NCI-H128 (cell line): ENCODE data around the gene DENND1A.
A peak's percentile ranks its signal among the peaks of the same experiment; 100 is the strongest.

Source experiments
- DNase-seq: peaks from one replicate; lab custom pipeline; 2025; ENCODE audit not compliant: unreplicated experiment; lab: John Stamatoyannopoulos, UW

DENND1A gene

DNA sequence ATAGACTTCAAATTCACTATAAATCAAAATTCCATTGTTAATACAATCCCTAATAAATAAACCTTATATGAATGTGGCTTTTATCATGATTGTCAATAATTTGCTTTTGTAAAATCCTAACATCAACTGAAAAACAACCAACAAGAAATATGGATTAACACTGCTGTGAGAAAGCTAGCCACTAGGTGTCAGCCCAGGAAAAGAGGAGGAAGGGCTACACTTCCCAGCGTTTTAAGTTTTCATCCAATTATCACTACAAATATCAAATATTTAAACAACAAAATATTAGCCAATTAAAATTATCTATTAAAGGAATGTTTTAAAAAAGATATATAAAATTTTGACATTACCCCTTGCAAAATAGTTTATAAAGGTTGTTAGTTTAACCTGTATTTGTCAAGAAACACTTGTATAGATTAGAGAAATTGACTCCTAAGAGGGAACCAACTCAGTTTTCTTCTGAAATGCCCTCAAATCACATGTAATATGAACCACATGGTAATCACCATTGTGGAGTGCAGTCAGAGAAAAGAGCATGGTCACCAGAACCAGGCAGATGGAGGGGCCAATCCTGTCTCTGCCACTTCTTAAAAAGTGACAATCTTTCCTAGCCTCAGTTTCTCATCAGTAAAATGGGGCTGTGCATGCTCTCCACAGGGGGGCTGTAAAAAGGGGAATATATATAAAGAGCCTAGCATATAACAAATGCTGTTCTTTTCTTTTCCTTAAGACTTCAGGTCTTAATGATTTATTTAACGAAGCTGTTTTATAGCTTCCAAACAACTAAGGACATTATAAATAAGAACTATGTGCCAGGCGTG lies 385.7 kb downstream of the DENND1A start:
- peak; percentile 8 for DNase-seq

DNA sequence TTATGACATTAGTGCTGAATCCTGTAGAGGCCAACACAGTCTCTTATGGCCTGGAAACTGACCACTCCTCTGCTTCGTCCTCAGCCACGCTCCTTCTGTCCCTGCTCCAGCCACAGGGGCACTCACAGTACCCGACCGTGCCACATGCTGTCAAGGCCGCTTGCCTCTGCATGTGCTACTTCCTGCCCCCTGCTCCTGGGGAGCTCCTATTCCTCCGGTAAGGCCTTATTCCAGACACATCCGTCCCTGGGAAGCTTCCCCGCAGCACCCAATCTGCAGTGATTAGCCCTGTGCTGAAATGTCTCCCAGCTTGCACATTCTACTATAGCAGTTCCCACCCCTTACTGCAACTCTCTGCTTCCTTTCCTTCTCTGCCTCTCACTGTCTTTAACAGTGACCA lies 386.4 kb downstream of the DENND1A start:
- DNase-seq, result no peak

DNA sequence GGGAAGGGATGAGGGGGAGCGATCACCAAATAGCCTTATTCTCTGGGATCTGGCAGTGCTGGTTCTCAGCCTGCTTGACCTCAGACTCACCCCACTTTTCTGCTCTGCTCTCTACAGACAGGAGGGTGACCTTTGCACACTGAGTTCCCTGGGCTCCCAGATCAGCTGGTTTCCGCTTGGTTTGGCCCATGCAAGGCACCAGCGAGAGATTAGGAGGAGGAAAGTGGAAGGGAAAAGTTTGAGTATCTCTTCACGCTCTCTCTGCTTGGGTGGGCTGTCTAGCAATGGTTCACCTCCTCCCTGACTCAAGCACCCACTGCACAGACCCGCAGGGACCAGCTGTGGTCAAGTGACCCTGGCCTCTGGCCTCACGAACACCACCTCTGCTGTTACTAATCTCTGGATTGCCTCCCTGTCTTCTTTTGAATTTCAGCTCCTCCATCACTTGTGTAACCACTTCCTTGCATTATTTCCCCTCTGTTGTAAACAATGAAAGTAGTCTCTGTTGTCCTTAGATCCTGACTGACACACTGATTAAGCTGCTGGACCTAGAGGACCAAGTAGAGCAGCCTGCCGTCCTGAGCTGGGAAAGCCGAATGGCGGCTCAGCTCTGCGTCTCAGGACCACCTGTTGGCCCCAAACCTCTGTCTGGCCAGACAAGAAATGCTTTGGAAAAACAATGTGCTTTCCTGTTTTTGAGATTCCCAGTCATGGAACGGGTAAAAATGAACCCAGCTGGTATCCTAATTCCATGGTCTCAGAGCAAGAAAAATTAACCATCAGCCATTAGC lies 387.3 kb downstream of the DENND1A start:
- DNase-seq, result no peak

DNA sequence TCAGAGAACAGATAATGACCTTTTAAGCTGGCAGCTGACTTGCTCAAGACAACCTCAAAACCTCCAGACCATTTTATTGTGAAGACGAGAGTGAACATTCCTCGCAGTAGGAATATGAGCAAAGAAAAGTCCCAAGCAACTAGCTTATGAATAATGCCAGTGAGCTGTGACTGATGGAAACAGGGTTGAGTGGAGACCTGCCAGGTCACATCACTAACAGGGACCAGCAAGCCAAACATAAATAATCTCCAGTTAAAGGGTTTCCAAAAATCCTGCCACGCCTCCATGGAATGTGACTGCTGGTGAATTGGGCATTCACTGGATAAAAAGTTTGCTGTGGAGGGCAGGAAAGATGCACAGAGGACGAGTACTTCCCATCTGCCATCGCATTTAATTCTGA lies 388.5 kb downstream of the DENND1A start:
- DNase-seq, result no peak

DNA sequence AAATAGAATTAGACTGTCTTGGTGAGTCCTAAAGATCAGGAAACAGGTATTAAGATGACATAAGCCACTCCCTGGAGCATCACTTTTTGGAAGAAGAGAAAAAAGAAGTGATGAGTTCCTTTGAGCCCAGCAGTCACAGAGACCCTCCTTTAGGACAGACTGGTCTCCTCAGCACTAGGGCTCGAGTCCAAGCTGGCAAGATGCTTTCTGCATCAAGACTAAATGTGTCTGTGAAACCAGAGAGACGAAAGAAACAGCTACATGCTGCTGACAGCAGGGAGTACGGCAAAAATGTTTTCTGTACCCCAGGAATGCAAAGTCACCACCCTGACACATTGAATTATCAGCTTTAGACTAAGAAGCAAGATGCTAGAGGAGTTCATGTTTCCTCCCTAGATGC lies 389.5 kb downstream of the DENND1A start:
- no peak for DNase-seq

DNA sequence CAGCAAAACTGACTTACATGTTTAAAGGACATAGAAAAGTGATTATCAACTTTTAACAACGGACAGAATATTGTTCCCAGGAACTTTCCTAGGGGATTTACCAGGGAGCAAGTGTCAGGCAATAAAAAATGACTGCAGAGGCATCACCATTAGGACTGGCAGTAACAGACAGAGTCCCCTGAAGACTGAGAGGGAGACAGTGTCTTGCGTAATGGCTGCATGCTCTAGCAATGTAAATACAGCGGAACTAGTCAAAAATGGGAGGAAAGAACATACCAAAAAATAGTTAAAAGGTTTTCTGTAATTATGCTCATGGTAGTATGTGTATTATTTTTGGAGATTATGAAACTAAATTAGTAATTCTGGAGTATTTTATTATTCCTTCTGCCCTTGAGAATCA lies 392.1 kb downstream of the DENND1A start:
- DNase-seq, result no peak

DNA sequence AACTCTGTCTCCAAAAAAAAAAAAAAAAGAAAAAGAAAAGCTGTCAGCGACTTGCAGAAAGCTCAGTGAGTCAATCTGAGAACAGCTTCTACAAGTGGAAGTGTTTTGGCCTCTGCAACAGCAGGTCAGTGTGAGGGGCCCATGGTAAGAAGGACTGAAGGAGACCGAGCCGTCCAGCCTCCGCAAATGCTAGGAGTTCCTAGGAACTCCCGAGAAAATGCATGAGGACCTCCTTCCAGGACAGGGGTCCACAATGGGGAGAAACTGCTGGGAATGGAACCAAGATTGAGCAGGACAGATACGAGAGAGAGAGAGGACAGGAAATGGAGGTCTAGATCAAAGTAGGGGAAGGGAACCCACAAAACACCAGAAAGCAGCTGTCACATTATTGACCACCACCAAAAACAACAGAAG lies 393.5 kb downstream of the DENND1A start:
- DNase-seq, result no peak

DNA sequence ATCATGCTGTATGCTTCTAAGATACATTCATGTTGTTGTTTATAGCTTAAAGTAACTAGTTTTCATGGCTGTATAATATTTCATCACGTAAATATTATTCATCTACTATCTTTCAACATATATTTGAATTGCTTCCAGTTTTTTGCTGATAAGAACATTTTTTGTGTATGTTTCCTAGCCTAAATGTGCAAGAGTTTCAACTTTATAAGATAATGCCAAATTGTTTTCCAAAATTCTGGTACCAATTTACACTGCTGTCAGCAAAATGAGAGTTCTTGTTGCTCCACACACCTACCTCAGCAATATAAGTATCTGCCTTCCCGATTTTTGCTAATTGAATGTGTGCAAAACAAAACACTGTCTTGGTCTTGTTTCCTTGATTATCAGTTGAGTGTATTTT lies 395.6 kb downstream of the DENND1A start:
- no peak for DNase-seq

DNA sequence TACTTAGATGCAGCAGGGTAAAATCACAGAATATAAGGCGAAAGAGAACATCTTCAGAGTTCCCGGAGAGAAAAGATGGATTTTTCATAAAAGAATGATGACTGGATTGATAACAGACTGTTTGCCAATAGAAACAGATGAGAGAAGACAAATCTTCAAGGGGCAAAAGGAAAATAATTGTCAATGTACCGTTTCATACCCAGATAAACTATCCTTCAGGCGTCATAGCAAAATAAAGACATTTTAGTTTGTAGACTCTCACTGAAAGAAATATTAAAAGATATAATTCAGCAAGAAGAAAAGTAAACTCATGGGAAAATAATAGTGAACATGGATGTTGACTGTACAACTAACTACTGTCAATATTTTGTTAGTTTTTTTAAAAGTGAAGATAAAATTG lies 399.7 kb downstream of the DENND1A start:
- DNase-seq, result no peak

DNA sequence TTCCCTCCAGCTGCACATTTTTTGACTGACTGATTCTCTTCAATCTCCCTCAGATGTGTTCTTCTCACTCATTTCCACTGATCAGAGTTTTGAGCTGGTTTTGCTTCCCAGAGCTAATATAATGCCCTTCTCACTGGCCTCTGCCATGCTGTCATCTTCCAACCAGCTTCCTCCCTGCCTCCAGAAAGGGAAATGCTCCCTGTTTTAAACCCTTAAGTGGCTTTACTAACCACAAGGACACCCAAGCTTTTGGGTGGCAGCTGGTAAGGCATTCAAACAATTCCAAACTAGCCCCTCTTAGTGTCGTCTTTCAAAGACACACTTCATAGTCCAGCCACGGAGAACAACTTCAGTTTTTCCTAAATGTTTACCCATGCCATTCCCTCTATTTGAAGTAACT lies 401.4 kb downstream of the DENND1A start:
- DNase-seq, result no peak

DNA sequence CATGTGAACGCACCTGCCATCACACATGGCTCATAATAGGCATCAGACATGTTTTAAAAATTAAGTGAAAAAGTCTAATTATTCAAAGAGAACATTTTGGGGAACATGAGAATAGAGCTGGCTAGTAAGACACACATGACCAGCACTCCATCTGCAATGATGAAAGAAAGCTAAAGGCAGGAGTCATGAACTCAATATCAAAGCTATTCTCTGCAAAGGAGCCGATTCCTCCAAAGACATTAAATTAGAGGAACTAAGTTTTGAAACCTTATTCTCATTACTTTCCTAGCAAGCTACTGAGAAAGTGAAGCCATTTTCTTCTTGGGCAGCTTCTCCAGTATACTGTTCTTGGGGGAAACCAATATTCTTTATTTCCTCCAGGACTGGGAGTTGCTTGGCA lies 401.9 kb downstream of the DENND1A start:
- no peak for DNase-seq

DNA sequence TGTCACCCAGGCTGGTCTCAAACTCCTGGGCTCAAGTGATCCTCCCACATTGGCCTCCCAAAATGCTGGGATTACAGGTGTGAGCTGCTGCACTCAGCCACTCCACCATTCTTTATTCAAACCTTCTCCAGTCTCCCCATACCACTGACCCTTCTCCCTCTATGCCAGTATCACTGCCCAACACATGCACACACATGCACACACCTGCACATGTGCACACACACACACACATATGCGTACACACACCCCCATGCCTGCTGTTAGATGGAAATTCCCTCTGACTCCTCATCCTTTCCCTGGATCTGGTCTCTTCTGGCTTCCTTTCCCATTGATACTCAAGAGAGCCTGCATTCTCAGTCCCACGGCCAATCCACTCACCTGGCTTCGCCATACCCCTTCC lies 404.0 kb downstream of the DENND1A start:
- DNase-seq, result no peak

DNA sequence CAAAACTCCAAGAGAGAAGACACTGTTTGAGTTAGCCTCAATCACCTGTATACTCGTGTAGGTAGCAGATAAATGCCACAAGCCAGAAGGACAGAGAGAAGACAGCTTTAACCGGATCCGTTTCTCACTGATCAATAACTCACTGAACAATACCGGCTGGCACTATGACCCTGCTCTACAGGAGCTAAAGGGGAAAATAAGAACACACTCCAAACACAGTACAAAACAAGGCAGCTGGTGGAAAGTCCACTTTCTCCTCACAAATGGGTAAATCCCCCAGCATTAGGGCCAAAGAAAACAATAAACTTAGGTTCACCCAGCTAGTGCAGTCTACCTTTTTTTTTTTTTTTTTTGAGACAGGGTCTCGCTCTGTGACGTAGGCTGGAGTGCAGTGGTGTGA lies 404.5 kb downstream of the DENND1A start:
- no peak for DNase-seq

DNA sequence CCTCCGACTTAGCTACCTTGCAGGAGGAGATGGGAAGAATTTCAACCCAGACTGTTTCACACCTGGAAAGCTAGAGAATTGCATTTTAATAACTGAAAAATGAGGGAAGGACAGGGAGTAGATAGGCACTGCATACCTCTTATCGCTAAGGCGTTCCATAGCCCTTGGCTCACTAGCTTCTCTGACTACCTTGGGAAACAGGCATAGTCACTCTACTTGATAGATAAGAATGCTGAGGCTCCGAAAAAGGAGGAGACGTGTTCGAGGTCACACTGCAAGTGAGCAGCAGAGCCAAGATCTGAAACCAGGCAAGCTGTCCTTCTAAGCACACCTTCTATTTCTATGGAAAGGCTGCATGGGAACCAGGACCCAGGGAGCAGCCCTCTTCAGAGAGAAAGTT lies 405.1 kb downstream of the DENND1A start:
- no peak for DNase-seq

DNA sequence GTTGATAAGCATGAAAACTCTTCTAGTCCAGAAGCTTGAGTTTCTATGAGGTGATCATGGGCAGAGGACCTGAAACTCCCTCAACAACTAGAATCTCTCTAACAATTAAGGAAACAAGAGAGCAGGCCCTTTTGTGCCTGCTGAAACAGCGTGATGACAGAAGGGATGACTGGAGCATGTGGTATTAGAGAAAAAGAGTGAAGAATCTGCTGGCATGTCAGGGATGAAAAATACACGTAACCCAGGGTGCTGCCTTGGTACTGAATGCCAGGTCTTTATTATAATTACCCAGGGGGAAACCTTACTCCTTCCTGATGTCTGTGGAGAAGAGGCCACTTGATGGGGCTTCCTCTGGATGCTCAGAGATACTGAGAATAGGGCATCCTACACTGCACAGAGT lies 406.1 kb downstream of the DENND1A start:
- DNase-seq, result no peak

DNA sequence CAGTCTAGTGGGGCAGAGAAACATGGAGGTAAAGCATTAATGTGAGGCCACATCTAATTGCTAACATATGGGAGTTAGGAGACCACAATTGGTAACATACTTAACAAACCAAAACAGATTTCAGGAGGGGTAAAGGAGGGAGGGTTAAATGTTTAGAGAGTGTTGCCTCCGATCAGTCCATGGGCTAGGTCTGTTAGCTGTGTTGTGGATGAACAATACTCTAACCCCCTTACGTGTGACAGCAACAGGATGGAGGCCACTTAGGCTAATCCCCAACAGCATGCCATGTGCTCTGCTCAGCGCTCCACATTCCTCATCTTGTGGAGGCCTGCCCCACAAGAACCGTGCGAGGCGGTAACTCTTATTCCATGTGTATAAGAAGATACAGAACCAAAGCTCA lies 406.9 kb downstream of the DENND1A start:
- DNase-seq, result no peak

DNA sequence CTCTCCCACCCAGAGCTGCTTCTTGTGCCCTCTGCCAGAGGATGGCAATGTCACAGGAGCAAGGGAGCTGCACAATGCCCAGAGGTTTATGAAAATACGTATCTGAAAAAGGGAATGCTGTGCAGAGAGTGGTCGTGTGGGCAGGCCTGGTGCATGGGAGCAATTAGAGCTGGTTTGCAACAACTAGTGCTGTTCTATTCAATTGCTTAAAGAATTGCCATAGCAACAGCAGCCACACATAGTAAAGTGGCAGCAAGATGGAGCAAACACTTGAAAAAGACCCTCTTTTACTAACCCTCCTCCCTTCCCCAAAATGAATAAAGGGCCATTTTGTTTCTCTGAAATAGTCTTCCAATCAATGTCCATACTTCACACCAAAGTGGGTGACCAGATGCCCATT lies 407.7 kb downstream of the DENND1A start:
- DNase-seq, result no peak

DNA sequence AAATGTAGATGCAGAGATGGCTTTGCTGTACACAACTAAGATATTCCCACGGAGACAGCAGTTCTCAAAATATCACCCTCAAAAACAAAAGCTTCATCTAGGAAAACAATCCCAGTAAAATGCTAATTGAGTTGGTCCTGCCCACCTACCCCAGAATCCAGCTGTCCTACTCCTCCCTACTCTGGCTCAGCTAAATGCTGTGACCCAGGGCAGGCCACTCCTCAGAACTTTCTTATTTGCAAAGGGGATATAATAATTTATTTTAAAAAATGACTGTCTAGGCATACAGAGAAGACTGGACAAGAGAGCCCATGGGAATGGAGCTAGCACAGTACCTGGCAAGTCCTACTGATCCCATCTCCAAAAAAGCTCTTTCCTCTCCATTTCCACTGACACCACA lies 411.6 kb downstream of the DENND1A start:
- no peak for DNase-seq

DNA sequence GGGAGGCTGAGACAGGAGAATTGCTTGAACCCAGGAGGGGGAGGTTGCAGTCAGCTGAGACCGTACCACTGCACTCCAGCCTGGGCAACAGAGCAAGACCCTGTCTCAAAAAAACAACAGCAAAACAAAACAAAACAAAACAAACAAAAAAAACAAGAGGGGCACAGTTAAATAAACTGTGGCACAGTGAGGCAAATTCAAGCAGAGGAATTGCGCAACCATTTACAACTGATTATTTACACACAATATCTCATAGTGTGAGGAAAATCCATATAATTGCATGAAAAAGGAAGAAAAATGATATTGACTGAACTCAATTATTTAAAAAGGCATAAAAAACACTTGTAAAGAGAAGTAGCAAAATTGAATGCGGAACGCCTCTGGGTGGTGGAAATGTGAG lies 412.4 kb downstream of the DENND1A start:
- DNase-seq, result no peak

DNA sequence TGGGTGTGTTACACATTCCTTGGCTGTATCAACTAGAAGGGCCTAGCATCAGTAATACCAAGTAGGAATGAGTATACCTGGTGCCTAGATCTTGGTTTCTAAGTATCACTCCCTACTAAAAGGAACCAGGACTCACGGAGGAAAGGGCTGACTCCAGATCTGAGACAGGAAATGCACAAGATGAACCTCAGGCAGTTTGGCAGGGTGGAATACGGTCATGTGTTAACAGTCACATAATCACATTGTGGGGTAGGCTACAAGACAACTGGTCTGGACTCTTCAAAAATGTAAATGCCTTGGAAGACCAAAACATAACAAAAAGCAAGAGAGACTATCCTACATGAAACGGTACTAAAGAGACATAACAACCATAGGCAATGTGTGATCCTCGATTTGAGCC lies 415.2 kb downstream of the DENND1A start:
- DNase-seq, result no peak

DNA sequence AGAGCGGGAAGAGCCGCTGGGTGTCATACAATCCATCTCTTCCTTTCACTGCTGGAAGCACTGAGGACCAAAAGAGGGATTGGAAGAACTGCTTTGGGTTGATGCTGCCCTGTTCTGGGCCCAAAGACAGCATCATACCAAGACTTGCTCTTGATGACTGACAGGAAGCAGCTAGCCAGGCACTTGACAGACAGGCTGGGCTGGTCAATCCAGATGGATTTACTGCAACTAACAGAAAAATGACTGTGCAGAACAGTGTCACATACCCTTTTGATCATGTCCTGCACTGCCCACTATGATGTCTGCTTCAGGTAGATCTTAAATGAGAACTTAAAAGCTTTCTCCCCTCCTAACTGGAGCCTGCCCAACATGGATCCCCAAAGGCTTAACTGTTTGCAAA lies 416.4 kb downstream of the DENND1A start:
- no peak for DNase-seq
